K562 (cell line): ENCODE results near the gene BFSP1.

Source experiments
- POLR2B ChIP-seq: fragments of 450-650 bp; IDR thresholded peaks from 2 replicates; pipeline ENCODE4 v1.6.1; 2018; ENCODE audit warnings: low read depth; ENCODE audit not compliant: partially characterized antibody
- ZFX ChIP-seq: sonication (generic); formaldehyde crosslinking; IDR thresholded peaks from 2 replicates; pipeline ENCODE4 v1.8.0; 2022; ENCODE audit warnings: mild to moderate bottlenecking, missing genetic modification reagents, moderate library complexity
- ZNF584 ChIP-seq: fragments of 200-800 bp; sonication (Bioruptor generic); IDR thresholded peaks from 2 replicates; pipeline ENCODE4 v1.6.1; 2016; ENCODE audit warnings: low read depth, mild to moderate bottlenecking, missing genetic modification characterization, missing compliant biosample characterization

DNA sequence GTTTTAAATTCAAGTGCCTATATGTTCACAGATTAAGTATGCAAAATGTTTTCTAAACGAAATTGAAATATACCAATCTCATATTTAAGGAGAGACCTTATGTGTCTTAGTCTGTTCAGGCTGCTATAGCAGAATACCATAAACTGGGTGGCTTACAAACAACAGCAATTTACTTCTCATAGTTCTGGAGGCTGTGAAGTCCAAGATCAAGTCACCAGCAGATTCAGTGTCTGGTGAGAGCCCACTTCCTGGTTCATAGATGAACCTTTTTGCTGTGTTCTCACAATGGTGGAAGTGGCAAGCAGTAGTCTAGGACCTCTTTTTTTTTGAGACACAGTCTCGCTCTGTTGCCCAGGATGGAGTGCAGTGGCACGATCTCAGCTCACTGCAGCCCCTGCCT lies 35.2 kb upstream of the BFSP1 start:
- no peak for TF ChIP-seq POLR2B
- TF ChIP-seq ZNF584 (CRISPR knock-in tag) = no peak
- no peak for TF ChIP-seq ZFX (CRISPR knock-in tag)
